Measurements from ENCODE around the gene MPV17. TPM values are rescaled to one million over a fixed set of nuclear protein-coding genes. Genes with fewer than 3 reads are reported as not detected.

MPV17 gene, protein sequence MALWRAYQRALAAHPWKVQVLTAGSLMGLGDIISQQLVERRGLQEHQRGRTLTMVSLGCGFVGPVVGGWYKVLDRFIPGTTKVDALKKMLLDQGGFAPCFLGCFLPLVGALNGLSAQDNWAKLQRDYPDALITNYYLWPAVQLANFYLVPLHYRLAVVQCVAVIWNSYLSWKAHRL
- total RNA-seq (2022; extraction: Qiagen RNA extraction; ENCODE audit: low read depth): 69.5 to 99.3 TPM (median 89.0 TPM) in 5 replicates

DNA sequence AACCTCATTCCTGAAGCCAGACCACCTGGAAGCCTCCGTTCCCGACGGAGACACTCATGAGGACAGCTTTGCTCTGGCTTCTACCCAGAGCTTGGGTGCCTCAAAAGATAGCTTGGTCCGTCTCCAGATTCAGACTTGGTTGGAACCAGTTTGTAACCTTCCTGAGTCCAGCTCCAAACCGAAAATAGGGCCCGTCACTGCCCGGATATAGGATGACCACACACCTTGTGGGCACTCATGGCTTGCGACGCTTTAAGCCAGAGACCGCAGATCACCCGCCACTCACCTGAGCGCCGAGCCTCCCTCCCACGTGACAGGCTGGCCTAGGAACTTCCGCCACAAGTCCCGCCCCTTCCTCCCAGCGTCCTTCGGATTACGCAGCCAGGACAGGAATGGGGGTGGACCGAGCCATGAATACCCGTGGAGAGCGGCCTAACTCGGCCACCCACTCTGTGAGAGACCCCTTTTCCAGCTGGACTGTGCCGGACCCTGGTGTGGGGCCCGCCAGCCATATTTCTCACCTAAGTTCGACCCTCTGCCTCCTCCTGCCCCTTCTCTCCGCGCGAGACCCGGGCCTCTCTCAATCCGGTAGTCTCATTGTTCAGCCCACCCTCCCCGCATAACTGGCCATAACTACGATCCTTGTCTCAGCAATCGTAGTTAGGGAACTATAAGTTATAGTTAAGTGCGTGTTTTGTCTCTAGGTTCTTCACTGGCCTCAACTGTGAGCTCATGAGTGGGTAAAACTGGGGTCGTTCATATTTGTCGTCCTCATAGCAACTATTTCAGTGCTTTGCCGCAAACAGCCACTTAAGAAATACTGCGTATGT lies at the start of gene MPV17:
Gene MPV17, minus strand, starts transcription at position 332 of the 830 bp plus-strand sequence. CDS start 580 bp downstream, outside the sequence.

DNA sequence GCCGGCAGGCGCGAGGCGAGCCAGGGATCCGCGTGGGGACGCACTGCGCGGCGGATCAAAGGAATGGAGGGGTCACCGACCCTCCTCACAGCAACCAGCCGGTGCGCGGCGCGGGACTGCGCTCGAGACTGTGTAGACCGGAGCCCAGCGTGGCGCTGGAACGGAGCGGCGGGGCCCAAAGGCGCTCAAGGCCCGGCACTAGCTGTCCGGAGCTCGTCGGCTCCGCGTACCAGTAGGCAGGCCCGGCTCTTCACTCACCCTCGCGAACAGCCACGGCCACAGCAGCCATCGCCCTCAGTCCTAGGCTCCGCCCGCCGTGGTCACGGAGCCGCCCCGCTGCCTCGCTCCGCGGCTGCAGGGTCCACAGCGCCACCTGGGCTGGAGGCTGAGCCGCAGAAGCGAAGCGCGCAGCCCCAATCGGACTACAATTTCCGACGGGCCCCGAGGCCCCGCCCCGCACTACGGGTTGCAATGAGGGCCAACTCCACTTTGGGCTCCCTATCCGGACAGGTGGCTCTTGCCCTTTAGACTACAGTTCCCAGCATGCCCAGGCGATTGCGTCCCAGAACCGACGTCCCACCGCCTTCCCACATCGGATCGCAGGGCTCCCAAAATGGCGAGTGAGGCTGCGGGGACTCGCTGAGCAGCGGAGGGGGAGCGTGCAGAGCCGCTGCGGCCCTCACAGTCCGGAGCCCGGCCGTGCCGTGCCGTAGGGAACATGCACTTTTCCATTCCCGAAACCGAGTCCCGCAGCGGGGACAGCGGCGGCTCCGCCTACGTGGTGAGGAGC lies 47.3 kb upstream of the MPV17 start, which contains the start of the genes EIF2B4 and SNX17:
Gene EIF2B4, minus strand, starts transcription at position 313 of the 790 bp plus-strand sequence. Its CDS starts 24 bp downstream, at position 289.
Gene SNX17, plus strand, starts transcription at position 591 of the 790 bp plus-strand sequence. Its CDS starts 128 bp downstream, at position 719.

DNA sequence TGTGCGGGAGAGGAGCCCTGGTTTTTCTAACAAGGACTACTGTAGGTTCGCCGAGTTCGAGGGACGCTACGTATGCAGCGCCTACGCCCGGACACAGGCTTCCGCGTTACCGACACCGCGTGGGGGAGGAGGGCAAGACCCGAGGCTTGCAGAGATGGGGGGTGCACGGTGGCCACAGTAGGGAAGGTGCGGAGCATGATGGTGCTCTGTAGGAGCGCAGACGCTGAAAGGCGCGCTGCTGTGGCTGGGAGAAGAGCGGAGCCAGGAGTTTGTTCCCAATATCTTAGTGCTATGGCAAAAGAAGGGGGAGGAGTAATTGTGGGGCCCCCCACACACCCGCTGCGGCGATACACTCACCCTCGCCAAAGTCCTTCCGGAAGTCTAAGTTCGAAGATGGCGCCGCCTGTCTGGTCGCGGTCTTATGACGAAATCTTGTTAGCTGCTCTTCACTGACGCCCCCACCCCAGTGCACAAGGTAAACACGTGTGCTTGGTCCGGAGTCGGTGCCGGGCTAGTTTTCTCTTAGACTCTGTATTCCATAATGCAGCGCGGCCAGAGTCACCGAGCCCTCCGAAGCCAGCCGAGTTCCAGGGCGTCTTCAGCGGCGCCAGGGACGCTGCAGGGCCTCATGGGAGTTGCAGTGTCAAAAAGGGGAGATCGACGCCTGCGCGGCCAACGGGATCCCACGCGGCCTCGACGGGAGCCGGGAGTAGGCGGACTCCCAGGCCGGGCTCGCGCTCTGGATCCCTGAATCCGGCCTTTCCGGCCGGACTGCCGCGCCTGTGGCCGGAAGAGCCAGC lies 33.7 kb upstream of the MPV17 start, which contains the start of gene GTF3C2:
Gene GTF3C2, minus strand, starts transcription at position 383 of the 800 bp plus-strand sequence. CDS start 13,210 bp downstream, outside the sequence.

DNA sequence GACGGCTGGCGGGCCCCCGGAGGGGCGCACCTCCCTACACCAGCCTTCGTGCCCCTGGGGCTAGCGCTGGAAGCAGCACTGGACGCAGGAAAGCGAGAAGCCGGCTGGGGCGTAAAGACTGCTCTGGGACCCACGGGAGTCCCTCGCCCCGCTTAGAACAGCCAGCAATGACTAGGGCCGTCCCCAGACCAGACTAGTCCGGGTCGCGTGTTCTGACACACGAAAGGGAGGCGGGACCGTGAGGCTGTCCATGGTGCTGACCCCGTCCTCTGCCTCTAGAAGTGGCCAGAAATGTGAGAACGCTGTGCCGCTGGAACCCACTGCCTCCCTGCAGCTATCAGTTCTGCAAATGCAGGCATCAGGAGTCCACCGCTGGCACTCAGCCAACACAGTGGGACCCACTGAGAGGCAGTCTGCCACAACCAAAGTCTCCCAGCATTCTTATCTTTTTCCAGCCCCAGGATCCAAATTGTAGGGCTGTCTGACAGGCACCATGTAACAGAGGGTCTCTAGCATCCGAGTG lies 14.5 kb downstream of the MPV17 start, which contains the start of gene UCN:
Gene UCN, minus strand, starts transcription at position 87 of the 523 bp plus-strand sequence. CDS start 550 bp downstream, outside the sequence.

DNA sequence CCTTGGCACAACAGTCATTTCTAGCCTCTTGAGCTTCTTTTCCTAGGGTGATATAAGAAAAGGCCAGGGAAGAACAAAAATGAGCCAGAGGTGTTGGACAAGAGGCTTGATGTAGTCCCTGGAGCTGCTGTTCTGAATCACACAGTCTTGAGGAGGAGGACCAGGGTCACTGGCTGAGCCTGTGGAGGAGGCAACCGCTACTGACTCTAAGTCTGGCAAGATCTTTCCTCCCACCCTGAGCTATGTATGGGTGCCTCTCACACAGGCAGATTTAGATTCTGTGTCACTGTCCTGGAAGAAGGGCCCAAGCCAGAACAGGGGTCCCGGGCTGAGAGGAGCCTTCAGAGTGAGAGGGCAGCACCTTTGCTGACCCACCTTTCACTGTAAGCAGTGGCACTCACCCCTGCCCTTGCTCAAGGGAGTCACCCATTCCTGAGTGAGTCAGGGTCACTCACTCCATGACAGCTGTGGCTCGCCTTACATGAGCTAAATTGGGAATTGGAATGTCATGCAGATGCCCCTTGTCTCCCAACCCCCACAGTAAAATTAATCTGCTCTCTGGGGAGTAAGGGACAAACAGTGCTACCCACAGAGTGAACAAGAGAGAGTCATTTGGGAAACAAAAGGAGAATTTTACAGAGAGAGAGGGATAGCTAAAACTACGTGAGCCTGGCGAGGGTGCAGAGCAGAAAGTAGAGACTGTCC lies 40.9 kb downstream of the MPV17 start, which contains the start of gene TRIM54:
Gene TRIM54, plus strand, starts transcription at position 575 of the 705 bp plus-strand sequence. CDS start 303 bp downstream, outside the sequence.

DNA sequence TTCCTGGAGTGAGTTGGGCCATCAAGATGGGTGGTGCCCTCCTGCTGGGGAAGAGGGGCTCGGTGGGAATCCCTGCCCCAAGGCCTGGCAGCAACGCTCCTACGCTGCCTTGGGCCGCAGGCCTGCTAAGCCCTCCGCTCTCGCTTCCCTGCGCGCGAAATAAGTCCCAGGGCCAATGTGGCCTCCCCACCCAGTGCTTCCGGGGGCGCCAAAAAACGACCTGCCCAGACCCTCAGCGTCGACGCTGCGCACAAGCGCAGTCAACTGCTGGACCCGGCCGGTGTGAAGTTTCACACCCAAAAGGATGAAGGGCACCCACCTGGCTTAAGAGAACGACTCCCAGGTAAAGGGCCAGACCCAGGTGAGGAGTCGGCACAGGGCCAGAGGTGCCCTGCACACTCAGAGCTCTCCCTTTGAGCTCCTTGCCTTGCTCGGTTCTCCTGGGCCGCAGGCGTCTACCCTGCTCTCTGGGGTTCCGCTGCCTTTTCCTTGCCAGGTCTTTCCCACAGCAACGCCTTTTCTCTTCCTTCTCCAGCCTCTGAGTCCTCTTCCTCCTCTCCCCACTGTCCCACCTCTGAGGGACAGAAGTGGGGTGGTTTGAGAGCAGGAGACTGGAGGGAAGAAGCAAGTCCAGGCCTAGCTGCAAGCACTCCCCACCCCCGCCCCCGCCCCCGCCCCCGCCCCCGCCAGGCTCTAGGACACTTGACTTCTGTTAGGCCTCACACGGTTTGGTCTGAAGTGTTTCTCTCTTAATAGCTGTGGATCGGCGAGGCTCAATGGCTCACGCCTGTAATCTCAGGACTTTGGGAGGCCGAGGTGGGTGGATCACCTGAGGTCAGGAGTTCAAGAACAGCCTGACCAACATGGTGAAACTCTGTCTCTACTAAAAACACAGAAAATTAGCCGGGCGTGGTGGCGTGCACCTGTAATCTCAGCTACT lies 47.4 kb downstream of the MPV17 start, which contains the start of gene DNAJC5G:
Gene DNAJC5G, plus strand, starts transcription at position 223 of the 940 bp plus-strand sequence. CDS start 1,296 bp downstream, outside the sequence.

DNA sequence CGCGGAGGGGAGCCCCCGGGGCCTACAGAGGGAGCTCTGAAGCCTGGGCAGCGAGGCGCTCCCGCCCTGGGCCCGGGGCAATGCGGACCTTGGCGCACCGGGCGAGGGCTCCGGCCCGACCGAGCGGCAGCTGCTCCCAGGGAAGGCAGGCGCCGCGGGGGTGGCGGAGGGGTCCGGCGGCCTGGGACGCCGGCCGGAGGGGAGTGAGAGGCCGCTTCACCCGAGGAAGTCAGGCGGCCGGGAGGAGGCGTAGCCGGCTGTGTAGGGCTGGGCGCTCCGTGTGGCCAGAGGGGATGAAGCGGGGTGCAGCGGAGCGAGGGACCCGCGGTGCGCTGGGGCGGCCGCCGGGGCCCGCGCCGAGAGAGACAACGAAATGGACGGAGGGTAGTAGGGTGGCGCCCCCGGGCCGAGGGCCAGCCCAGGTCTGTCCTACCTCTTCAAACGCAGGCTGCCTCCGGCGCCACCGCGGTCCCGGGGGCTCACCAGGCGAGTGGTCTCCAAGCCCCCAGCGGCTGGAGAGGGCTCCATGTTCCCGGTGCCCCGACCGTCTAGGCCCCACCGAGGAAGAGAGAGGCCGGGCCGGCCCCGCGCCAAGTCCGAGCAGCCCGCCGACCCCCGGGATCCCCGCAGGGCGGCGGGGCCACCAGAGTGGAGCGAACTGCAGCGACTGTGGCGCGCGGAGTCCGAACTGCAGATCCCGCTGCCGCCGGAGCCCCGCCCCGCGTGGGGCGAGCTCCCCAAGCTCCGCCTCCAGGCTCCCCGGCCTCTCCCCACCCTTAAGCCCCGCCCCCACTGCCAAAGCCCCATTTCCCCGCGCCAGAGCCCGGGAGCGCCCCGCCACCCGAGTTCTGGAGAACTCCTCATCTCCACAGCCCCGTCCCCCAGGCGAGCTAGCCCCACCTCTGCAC lies 60.3 kb downstream of the MPV17 start, which contains the start of gene SLC30A3:
Gene SLC30A3, minus strand, starts transcription at position 669 of the 908 bp plus-strand sequence. Its CDS starts 141 bp downstream, at position 528.

Other genes starting within 250 kb of the MPV17 start
- 0.34 to 0.64 TPM (median 0.43 TPM) in 5 replicates for gene EMILIN1, start 244.5 kb downstream of the MPV17 start, total RNA-seq (2022; extraction: Qiagen RNA extraction; ENCODE audit: low read depth)
- gene KHK, start 236.3 kb downstream of the MPV17 start, total RNA-seq (2022; extraction: Qiagen RNA extraction; ENCODE audit: low read depth): 7.5 to 10.4 TPM (median 9.1 TPM) in 5 replicates
- gene CGREF1, start 204.0 kb downstream of the MPV17 start, total RNA-seq (2022; extraction: Qiagen RNA extraction; ENCODE audit: low read depth): 5.3 to 8.5 TPM (median 7.8 TPM) in 5 replicates
- gene ABHD1, start 199.3 kb downstream of the MPV17 start, total RNA-seq (2022; extraction: Qiagen RNA extraction; ENCODE audit: low read depth): 0.87 to 2.4 TPM (median 1.3 TPM) in 5 replicates
- 38.6 to 67.3 TPM (median 64.4 TPM) in 5 replicates for gene PREB, start 188.5 kb downstream of the MPV17 start, total RNA-seq (2022; extraction: Qiagen RNA extraction; ENCODE audit: low read depth)
- gene PRR30, start 183.7 kb downstream of the MPV17 start, total RNA-seq (2022; extraction: Qiagen RNA extraction; ENCODE audit: low read depth): not detected in 5 replicates
- gene TCF23, start 174.1 kb downstream of the MPV17 start, total RNA-seq (2022; extraction: Qiagen RNA extraction; ENCODE audit: low read depth): not detected in 5 replicates
- 204 to 216 TPM (median 209 TPM) in 5 replicates for gene ATRAID, start 111.1 kb downstream of the MPV17 start, total RNA-seq (2022; extraction: Qiagen RNA extraction; ENCODE audit: low read depth)
- gene SLC5A6, start 110.8 kb downstream of the MPV17 start, total RNA-seq (2022; extraction: Qiagen RNA extraction; ENCODE audit: low read depth): 52.3 to 74.6 TPM (median 73.0 TPM) in 5 replicates
- 38.9 to 70.4 TPM (median 69.8 TPM) in 5 replicates for gene CAD, start 105.7 kb downstream of the MPV17 start, total RNA-seq (2022; extraction: Qiagen RNA extraction; ENCODE audit: low read depth)
- gene SLC30A3, start 60.0 kb downstream of the MPV17 start, total RNA-seq (2022; extraction: Qiagen RNA extraction; ENCODE audit: low read depth): 1.9 to 4.2 TPM (median 3.6 TPM) in 5 replicates
- not detected in 5 replicates for gene DNAJC5G, start 47.7 kb downstream of the MPV17 start, total RNA-seq (2022; extraction: Qiagen RNA extraction; ENCODE audit: low read depth)
- gene TRIM54, start 40.7 kb downstream of the MPV17 start, total RNA-seq (2022; extraction: Qiagen RNA extraction; ENCODE audit: low read depth): 0.40 to 0.73 TPM (median 0.57 TPM) in 5 replicates
- gene UCN, start 14.7 kb downstream of the MPV17 start, total RNA-seq (2022; extraction: Qiagen RNA extraction; ENCODE audit: low read depth): 1.3 to 2.5 TPM (median 1.6 TPM) in 5 replicates
- 57.1 to 70.8 TPM (median 62.9 TPM) in 5 replicates for gene GTF3C2, start 33.7 kb upstream of the MPV17 start, total RNA-seq (2022; extraction: Qiagen RNA extraction; ENCODE audit: low read depth)
- 54.9 to 66.2 TPM (median 62.1 TPM) in 5 replicates for gene EIF2B4, start 47.2 kb upstream of the MPV17 start, total RNA-seq (2022; extraction: Qiagen RNA extraction; ENCODE audit: low read depth)
- 123 to 145 TPM (median 138 TPM) in 5 replicates for gene SNX17, start 47.5 kb upstream of the MPV17 start, total RNA-seq (2022; extraction: Qiagen RNA extraction; ENCODE audit: low read depth)
- 6.2 to 14.6 TPM (median 14.5 TPM) in 5 replicates for gene ZNF513, start 57.6 kb upstream of the MPV17 start, total RNA-seq (2022; extraction: Qiagen RNA extraction; ENCODE audit: low read depth)
- gene PPM1G, start 86.5 kb upstream of the MPV17 start, total RNA-seq (2022; extraction: Qiagen RNA extraction; ENCODE audit: low read depth): 148 to 181 TPM (median 176 TPM) in 5 replicates
- 111 to 138 TPM (median 135 TPM) in 5 replicates for gene NRBP1, start 105.5 kb upstream of the MPV17 start, total RNA-seq (2022; extraction: Qiagen RNA extraction; ENCODE audit: low read depth)
- 0.64 to 0.94 TPM (median 0.74 TPM) in 5 replicates for gene KRTCAP3, start 119.3 kb upstream of the MPV17 start, total RNA-seq (2022; extraction: Qiagen RNA extraction; ENCODE audit: low read depth)
- gene IFT172, start 166.6 kb upstream of the MPV17 start, total RNA-seq (2022; extraction: Qiagen RNA extraction; ENCODE audit: low read depth): 6.6 to 12.6 TPM (median 8.8 TPM) in 5 replicates
- gene FNDC4, start 172.1 kb upstream of the MPV17 start, total RNA-seq (2022; extraction: Qiagen RNA extraction; ENCODE audit: low read depth): 3.3 to 6.4 TPM (median 4.1 TPM) in 5 replicates
- 0.28 to 0.77 TPM (median 0.36 TPM) in 4 of 5 replicates, not detected in the other for gene GCKR, start 173.7 kb upstream of the MPV17 start, total RNA-seq (2022; extraction: Qiagen RNA extraction; ENCODE audit: low read depth)